ENCODE measurements around the gene MAP3K3.

MAP3K3 gene

DNA sequence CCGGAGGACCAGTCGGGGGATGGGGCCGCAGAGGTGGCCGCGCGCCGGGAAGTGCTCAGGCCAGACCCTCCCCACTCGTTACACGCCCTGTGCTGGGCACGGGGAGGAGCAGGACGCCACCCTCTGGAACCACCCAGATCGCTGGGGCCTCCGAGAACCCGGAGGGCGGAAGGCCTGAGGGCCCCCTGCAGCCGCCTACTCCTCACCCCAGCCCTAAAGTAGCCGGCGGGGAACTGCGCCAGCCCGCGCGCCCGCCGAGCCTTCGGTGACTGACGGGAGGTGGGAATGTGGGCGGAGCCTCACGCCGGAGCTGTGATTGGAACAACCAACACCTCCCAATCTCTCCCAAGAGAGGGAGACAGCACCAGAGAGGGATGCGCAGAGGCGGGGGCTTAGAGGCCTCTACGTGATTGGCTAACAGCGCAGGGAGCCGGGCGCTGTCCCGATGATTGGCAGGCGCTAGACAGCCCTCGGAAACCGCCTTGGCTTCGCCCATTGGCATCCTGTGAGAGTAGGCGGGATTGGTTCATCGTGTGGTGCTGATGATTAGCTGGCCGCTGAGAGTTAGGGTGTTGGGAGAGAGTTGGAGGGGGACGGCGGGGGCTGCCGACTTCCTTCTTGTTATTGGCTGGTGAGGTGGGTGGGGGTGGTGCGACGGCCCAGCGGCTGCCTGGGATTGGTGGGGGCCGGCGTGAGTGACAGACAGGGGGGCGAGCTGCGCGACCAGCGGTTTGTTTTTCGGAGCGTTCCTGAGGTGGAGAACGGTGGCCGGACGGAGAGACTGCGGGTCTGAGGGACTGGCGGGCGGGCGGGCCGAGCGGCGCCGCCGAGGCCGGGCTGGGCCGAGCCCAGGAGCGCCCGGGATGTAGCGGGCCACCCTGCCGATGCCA, at the start of gene MAP3K3:
Gene MAP3K3 (plus strand): TSS at position 734 of the 890 bp plus-strand sequence. CDS start 343 bp downstream, outside the sequence.
- TF ChIP-seq, protein P1, sequence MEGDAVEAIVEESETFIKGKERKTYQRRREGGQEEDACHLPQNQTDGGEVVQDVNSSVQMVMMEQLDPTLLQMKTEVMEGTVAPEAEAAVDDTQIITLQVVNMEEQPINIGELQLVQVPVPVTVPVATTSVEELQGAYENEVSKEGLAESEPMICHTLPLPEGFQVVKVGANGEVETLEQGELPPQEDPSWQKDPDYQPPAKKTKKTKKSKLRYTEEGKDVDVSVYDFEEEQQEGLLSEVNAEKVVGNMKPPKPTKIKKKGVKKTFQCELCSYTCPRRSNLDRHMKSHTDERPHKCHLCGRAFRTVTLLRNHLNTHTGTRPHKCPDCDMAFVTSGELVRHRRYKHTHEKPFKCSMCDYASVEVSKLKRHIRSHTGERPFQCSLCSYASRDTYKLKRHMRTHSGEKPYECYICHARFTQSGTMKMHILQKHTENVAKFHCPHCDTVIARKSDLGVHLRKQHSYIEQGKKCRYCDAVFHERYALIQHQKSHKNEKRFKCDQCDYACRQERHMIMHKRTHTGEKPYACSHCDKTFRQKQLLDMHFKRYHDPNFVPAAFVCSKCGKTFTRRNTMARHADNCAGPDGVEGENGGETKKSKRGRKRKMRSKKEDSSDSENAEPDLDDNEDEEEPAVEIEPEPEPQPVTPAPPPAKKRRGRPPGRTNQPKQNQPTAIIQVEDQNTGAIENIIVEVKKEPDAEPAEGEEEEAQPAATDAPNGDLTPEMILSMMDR (IDR thresholded peaks at IDR 0.05; ENCODE audit: insufficient read depth, missing control alignments): no peak
- DNase-seq (ENCODE audit: insufficient read length, low spot score) (peak; percentile 95), FAIRE-seq (no peak)

DNA sequence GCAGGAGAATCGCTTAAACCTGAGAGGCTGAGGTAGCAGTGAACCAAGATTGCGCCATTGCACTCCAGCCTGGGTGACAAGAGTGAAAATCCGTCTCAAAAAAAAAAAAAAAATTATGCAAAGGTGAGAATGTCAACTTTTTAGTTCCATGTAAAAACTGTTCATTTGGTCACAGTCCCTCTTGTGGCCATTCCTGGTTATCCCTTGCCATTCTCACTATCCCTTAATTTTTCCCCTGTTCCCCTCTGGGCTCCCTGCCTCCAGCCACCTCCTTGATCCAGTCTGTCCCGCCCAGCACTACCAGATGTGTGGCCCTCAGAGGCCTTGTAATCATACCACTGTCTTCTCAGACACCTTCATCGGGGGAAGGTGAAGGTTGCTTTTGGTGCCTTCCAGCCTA, 48.6 kb upstream of the MAP3K3 start:
- DNase-seq (ENCODE audit: insufficient read length, low spot score) (no peak), FAIRE-seq (no peak)
- TF ChIP-seq, protein P1 (IDR thresholded peaks at IDR 0.05; ENCODE audit: insufficient read depth, missing control alignments): peak; percentile 37

DNA sequence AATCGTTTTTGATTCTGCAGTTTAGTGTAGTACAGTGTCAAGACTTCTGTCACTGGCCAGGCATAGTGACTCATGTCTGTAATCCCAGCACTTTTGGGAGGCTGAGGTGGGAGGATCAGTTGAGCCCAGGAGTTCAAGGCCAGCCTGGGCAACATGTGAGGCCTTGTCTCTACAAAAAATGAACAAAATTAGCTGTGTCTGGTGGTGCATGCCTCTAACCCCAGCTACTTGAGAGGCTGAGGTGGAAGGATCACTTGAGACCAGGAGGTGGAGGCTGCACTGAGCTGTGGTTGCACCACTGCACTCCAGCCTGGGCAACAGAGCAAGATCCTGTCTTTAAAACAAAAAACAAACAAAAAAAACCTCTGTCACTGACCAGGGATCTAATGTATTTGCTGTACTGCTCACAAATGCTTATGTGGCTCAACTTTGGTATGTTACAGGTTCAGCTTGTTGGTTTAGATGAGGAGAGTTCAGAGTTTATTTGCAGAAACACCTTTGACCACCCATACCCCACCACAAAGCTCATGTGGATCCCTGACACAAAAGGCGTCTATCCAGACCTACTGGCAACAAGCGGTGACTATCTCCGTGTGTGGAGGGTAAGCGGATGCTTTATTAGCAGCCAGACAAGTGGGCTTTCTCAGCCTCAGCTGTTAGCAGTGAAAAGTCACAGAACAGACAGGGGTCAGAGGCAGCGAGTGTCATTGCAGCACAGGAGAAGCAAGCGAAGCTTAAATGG, 44.0 kb upstream of the MAP3K3 start:
- FAIRE-seq: no peak
- DNase-seq (ENCODE audit: insufficient read length, low spot score): no peak
- TF ChIP-seq, protein P1 (IDR thresholded peaks at IDR 0.05; ENCODE audit: insufficient read depth, missing control alignments): no peak

DNA sequence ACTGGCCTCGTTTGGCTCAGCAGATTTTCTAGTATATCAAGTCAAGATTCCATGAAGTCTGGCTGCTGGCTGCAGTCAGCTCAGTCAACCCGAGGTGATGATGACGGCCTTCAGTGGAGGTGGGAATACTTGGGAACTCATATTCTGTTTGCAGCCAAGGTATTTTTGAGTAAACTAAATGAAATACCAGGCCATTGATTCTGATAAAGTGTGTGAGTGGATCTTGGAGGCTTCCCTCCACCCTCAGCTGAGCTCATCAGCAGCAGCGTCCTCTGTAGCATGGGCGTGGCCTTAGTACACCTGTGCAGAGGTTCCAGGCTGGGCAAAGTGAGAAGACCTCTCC, 43.5 kb upstream of the MAP3K3 start:
- FAIRE-seq (no peak), DNase-seq (ENCODE audit: insufficient read length, low spot score) (no peak)
- TF ChIP-seq, protein P1 (IDR thresholded peaks at IDR 0.05; ENCODE audit: insufficient read depth, missing control alignments): no peak

DNA sequence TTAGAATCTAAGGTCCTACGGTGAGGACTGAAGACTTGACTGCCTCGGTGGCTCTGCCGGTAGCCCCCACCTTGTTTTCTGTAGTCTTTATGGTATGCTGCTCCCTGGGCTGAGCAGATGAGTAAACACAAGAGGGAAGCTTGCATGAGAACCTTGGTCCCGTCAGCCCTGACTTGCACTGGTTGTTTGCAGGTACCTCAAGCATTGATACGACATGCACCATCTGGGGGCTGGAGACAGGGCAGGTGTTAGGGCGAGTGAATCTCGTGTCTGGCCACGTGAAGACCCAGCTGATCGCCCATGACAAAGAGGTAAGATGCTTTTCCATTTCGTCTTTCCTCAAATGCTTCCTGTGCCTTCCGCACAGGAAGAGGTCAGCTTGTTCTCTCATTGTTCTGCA, 42.6 kb upstream of the MAP3K3 start:
- no peak for FAIRE-seq

DNA sequence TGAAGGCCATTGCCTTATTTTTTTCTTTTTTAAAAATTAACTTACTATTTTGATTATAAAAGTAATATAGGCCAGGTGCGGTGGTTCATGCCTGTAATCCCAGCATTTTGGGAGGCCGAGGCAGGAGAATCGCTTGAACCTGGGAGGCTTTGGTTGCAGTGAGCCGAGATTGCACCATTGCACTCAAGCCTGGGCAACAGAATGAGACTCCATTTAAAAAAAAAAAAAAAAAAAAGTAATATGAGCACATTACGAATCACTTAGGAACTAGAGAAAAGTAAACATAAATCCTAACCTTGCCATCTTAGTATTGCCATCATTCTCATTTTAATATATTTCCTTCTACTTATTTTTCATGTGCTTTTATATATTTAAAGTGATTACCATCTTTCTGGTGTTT, 34.4 kb upstream of the MAP3K3 start:
- TF ChIP-seq, protein P1 (IDR thresholded peaks at IDR 0.05; ENCODE audit: insufficient read depth, missing control alignments): no peak
- DNase-seq (ENCODE audit: insufficient read length, low spot score) (no peak), FAIRE-seq (no peak)

More for the DNA sequence above, 42.6 kb upstream of the MAP3K3 start:
- no peak for DNase-seq (ENCODE audit: insufficient read length, low spot score)
- TF ChIP-seq, protein P1 (IDR thresholded peaks at IDR 0.05; ENCODE audit: insufficient read depth, missing control alignments): no peak

Data from D721Med (cell line).